Left lobe of liver (tissue), 2 donors: Measurements from ENCODE around the gene PHF12. TPM values are rescaled to one million over a fixed set of nuclear protein-coding genes. Genes with fewer than 3 reads are reported as not detected.
"Not testable (repeated sequence)": the region's sequence is repeated elsewhere in the genome, so short reads cannot be mapped to it uniquely, and the experiment has no call there.

Experiments
- ATAC-seq: fragments of 200-7000 bp; cut with Tn5 transposase; one replicate; pipeline ENCODE4 v1.9.1; 2020; ENCODE audit warnings: mild to moderate bottlenecking, moderate library complexity
- DNase-seq: peaks from one replicate; pipeline ENCODE4 v3.0.0-alpha.2; 2020; ENCODE audit warnings: low spot score
- total RNA-seq: library from RNA; stranded (reverse); gene quantifications from one replicate; pipeline ENCODE4 v1.2.1, GENCODE V29; 2021
- donor health status: DM: no; HTN: no; CAD: no; lungs with moderate emphysema.
- donor health status: DM: no; HTN: yes; CAD: no.

Gene PHF12
- total RNA-seq, 1 donor from 2014 or later, result 15.2 TPM

- ATAC-seq (no peak), DNase-seq (no peak)
These were observed 62.5 kb downstream of the PHF12 start for GRCh38 chr17:28888832-28889231.

- no peak for ATAC-seq
- DNase-seq, result no peak
These were observed 63.3 kb downstream of the PHF12 start for GRCh38 chr17:28887871-28888471.

GRCh38 chr17:28885951-28886350 lies 65.4 kb downstream of the PHF12 start:
- no peak for DNase-seq

GRCh38 chr17:28885363-28885762 lies 66.0 kb downstream of the PHF12 start:
- no peak for ATAC-seq

More at GRCh38 chr17:28885951-28886350, 65.4 kb downstream of the PHF12 start:
- no peak for ATAC-seq

GRCh38 chr17:28883967-28884702 lies 67.2 kb downstream of the PHF12 start:
- DNase-seq, result no peak
- no peak for ATAC-seq

More at GRCh38 chr17:28885363-28885762, 66.0 kb downstream of the PHF12 start:
- no peak for DNase-seq

GRCh38 chr17:28882154-28882895 lies 69.0 kb downstream of the PHF12 start:
- DNase-seq (no peak), ATAC-seq (no peak)

GRCh38 chr17:28881533-28882056 lies 69.7 kb downstream of the PHF12 start:
- ATAC-seq (no peak), DNase-seq (no peak)

- no peak for ATAC-seq
- no peak for DNase-seq
These were observed 70.8 kb downstream of the PHF12 start for GRCh38 chr17:28880572-28880945.

- ATAC-seq, result no peak
- no peak for DNase-seq
These were observed 71.3 kb downstream of the PHF12 start for GRCh38 chr17:28879886-28880571.

- no peak for DNase-seq
- peak; percentile 74 for ATAC-seq
These were observed 72.3 kb downstream of the PHF12 start for GRCh38 chr17:28878981-28879380.

GRCh38 chr17:28878158-28878910 lies 73.0 kb downstream of the PHF12 start:
- DNase-seq, result no peak
- ATAC-seq, result no peak

- not testable (repeated sequence) for DNase-seq, ATAC-seq
These were observed 74.1 kb downstream of the PHF12 start for GRCh38 chr17:28877150-28877711.

- ATAC-seq (no peak), DNase-seq (no peak)
These were observed 75.3 kb downstream of the PHF12 start for GRCh38 chr17:28875848-28876550.

- ATAC-seq (no peak), DNase-seq (no peak)
These were observed 76.6 kb downstream of the PHF12 start for GRCh38 chr17:28874750-28875149.

GRCh38 chr17:28873839-28874238 lies 77.5 kb downstream of the PHF12 start:
- DNase-seq (no peak), ATAC-seq (no peak)

- DNase-seq, result no peak
- peak; percentile 26 for ATAC-seq
These were observed 80.2 kb downstream of the PHF12 start for GRCh38 chr17:28871056-28871579.

- no peak for ATAC-seq
- no peak for DNase-seq
These were observed 84.0 kb downstream of the PHF12 start for GRCh38 chr17:28867276-28867675.

- ATAC-seq (no peak), DNase-seq (no peak)
These were observed 85.2 kb downstream of the PHF12 start for GRCh38 chr17:28865946-28866752.
